AG04450 (cell line): ENCODE data around the gene ATOX1. TPM values are rescaled to one million over a fixed set of nuclear protein-coding genes. Genes with fewer than 3 reads are reported as not detected.
"Not testable (repeated sequence)": the region's sequence is repeated elsewhere in the genome, so short reads cannot be mapped to it uniquely, and the experiment has no call there.

Experiments
- CTCF ChIA-PET: fragments of 300-600, 350-600 bp; formaldehyde crosslinking; extraction: SDS; loops from one replicate; lab custom pipeline; 2022; ENCODE audit warnings: antibody characterized with exemption, inconsistent platforms; lab: Charles Lee
- POLR2A ChIA-PET: fragments of 350-600 bp; formaldehyde crosslinking; extraction: SDS; loops from one replicate; lab custom pipeline; 2021; ENCODE audit warnings: antibody characterized with exemption, inconsistent platforms; lab: Yijun Ruan, JAX
- DNase-seq: peaks from one replicate; pipeline ENCODE4 v3.0.0-alpha.2; 2011; ENCODE audit warnings: low read depth, low spot score
- H3K27ac ChIP-seq: one replicate; pipeline ENCODE4 v1.5.1; 2012; ENCODE audit warnings: low read depth, low read length, control low read depth
- H3K27me3 ChIP-seq: one replicate; pipeline ENCODE4 v1.6.0; 2012; ENCODE audit warnings: low read length; ENCODE audit not compliant: control insufficient read depth, insufficient read depth
- H3K4me3 ChIP-seq: 2 replicates; pipeline ENCODE4 v1.5.1; 2011; ENCODE audit warnings: mild to moderate bottlenecking, low read depth, low read length, control low read depth
- H3K9me3 ChIP-seq: 2 replicates; pipeline ENCODE4 v1.5.1; 2012; ENCODE audit warnings: low read length; ENCODE audit not compliant: control insufficient read depth, insufficient read depth
- CTCF ChIP-seq: IDR thresholded peaks from 2 replicates; pipeline ENCODE4 v1.5.1; 2011; ENCODE audit warnings: low read depth, low read length, control low read depth, inconsistent platforms
- polyA plus RNA-seq: library from polyadenylated mRNA; depleted of rRNA; stranded (reverse); fragments of >200 nt; gene quantifications from 2 replicates; pipeline ENCODE4 v1.2.3, GENCODE V29; 2011

ATOX1 gene
- polyA plus RNA-seq, 1 experiment, result 138 TPM

- ChIA-PET CTCF (interaction anchor here (0.6 to 1.3 kb wide), 5 partner anchors 12 to 68 kb away, joined by 3 to 6 read pairs (median 3); no protein-coding TSS in a partner anchor), POLR2A (interaction anchor here (1.4 kb wide), 2 partner anchors 17 to 43 kb away, joined by 5 to 6 read pairs; partner anchors contain the start of gene SPARC)
- no peak for TF ChIP-seq CTCF
- no peak overlapping the region for H3K27ac ChIP-seq
- H3K27me3 ChIP-seq, result no peaks in the 10 kb centered on the region
- H3K4me3 ChIP-seq, result no peak overlapping the region
- no peak for DNase-seq
- H3K9me3 ChIP-seq, result no peaks in the 10 kb centered on the region
Observed at GRCh38 chr5:151703227-151703626, 55.2 kb downstream of the ATOX1 start.

- H3K27ac ChIP-seq, result peak overlapping the region; percentile 3
Observed at GRCh38 chr5:151700820-151701219, 57.6 kb downstream of the ATOX1 start.

GRCh38 chr5:151700296-151700695 lies 58.1 kb downstream of the ATOX1 start:
- Histone ChIP-seq H3K4me3 (no peak overlapping the region), H3K9me3 (no peaks in the 10 kb centered on the region), H3K27ac (peak overlapping the region; percentile 100), H3K27me3 (no peaks in the 10 kb centered on the region)
- CTCF ChIA-PET, result interaction anchor here (1.1 to 3.6 kb wide), 3 partner anchors 9 to 41 kb away, joined by 4 to 9 read pairs (median 6); no protein-coding TSS in a partner anchor
- no peak for TF ChIP-seq CTCF
- DNase-seq, result no peak
- POLR2A ChIA-PET, result interaction anchor here (1.4 to 6.9 kb wide), 5 partner anchors 7 to 30 kb away, joined by 6 to 272 read pairs (median 15); partner anchors contain the start of gene SPARC

More at GRCh38 chr5:151700820-151701219, 57.6 kb downstream of the ATOX1 start:
- Histone ChIP-seq H3K27me3 (no peaks in the 10 kb centered on the region), H3K4me3 (no peak overlapping the region), H3K9me3 (no peaks in the 10 kb centered on the region)
- ChIA-PET CTCF (interaction anchor here (3.6 kb wide), 1 partner anchor 18 kb away, joined by 9 read pairs; no protein-coding TSS in a partner anchor), POLR2A (no interaction called here)
- no peak for TF ChIP-seq CTCF
- DNase-seq, result no peak

- peak overlapping the region; percentile 100 for H3K27ac ChIP-seq
- H3K9me3 ChIP-seq, result no peaks in the 10 kb centered on the region
- H3K27me3 ChIP-seq, result no peaks in the 10 kb centered on the region
- peak; percentile 97 for DNase-seq
- CTCF ChIA-PET, result interaction anchor here (1.0 to 3.6 kb wide), 6 partner anchors 10 to 44 kb away, joined by 3 to 9 read pairs (median 5); no protein-coding TSS in a partner anchor
- POLR2A ChIA-PET, result interaction anchor here (0.7 to 6.9 kb wide), 13 partner anchors 8 to 77 kb away, joined by 3 to 272 read pairs (median 5); partner anchors contain the start of gene SPARC
- no peak for TF ChIP-seq CTCF
- H3K4me3 ChIP-seq, result no peak overlapping the region
Observed at GRCh38 chr5:151699071-151699901, 59.1 kb downstream of the ATOX1 start.

- ChIA-PET CTCF (interaction anchor here (0.7 to 1.2 kb wide), 2 partner anchors 10 to 45 kb away, joined by 3 to 9 read pairs; no protein-coding TSS in a partner anchor), POLR2A (interaction anchor here (0.7 to 6.9 kb wide), 6 partner anchors 11 to 1183 kb away, joined by 4 to 272 read pairs (median 45); partner anchors contain the start of gene SPARC)
- not testable (repeated sequence) for H3K9me3 ChIP-seq, H3K4me3 ChIP-seq, H3K27me3 ChIP-seq, DNase-seq
- H3K27ac ChIP-seq, result peak overlapping the region; percentile 100
Observed at GRCh38 chr5:151698081-151698480, 60.4 kb downstream of the ATOX1 start.
